Measurements from ENCODE around the gene PLXNB2.

GRCh38 chr22:50325444-50326224 is 18.2 kb upstream of the PLXNB2 start:
- no peak for TF ChIP-seq GABPA (IDR thresholded peaks at IDR 0.05; ENCODE audit: low read depth)
- no peak for TF ChIP-seq CTCF (IDR thresholded peaks at IDR 0.05)
- no peak for TF ChIP-seq POLR2AphosphoS5 (IDR thresholded peaks at IDR 0.05; ENCODE audit: low read depth, low read length)

Measured in SK-N-SH (cell line).